Thyroid gland (tissue), 4 donors: ENCODE data around the gene SPATC1L.

Experiments used
- POLR2A ChIP-seq, 2 donors: fragments of 450-650 bp; IDR thresholded peaks; one replicate each; pipeline ENCODE4 v1.6.1; 2017; ENCODE audit warnings: antibody characterized with exemption in 2 of 2, mild to moderate bottlenecking in 2 of 2, moderate library complexity in 1 of 2
- TF ChIP-seq, protein P1 (sequence below), 6 experiments: fragments of 200-600 bp in 3 of 6; fragments of 450-650 bp in 3 of 6; sonication (generic) in 3 of 6; IDR thresholded peaks; one replicate each; pipeline ENCODE4 v1.5.1; 2016 to 2019; ENCODE audit warnings: antibody characterized with exemption in 6 of 6, mild to moderate bottlenecking in 2 of 6, inconsistent platforms in 1 of 6, moderate library complexity in 1 of 6

DNA sequence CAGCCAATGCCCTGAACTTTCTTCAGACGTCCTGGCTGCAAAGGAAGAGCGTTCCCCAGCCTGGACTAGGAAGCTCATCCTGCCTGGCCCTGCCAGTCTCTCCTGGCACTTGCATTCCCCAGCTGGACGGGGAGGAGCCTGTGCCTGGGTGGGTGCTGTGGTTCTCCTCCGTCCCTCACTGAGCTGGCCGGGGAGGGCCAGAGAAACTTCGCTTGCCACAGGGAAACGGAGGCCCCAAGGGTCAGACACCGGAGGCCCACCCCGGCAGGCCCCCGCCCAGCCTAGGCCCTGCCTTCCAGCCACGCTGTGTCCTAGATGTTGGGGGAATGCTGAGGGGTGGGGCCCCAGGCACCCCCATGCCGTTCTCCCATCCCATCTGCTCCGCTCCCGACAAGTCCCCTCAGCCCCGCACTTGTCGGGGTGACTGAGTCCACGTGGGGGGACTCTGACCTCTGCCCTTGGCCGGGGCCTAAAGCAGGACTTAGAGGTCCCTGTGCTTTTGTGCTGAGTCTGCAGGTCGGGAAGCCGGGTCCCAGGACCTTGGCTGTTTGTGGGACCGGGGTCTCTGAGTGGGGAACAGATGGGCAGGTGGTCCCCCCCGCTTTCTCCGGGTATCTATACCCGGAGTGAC, 33.7 kb downstream of the SPATC1L start:
- TF ChIP-seq POLR2A (IDR thresholded peaks at IDR 0.05), result no peak
- TF ChIP-seq, protein P1, sequence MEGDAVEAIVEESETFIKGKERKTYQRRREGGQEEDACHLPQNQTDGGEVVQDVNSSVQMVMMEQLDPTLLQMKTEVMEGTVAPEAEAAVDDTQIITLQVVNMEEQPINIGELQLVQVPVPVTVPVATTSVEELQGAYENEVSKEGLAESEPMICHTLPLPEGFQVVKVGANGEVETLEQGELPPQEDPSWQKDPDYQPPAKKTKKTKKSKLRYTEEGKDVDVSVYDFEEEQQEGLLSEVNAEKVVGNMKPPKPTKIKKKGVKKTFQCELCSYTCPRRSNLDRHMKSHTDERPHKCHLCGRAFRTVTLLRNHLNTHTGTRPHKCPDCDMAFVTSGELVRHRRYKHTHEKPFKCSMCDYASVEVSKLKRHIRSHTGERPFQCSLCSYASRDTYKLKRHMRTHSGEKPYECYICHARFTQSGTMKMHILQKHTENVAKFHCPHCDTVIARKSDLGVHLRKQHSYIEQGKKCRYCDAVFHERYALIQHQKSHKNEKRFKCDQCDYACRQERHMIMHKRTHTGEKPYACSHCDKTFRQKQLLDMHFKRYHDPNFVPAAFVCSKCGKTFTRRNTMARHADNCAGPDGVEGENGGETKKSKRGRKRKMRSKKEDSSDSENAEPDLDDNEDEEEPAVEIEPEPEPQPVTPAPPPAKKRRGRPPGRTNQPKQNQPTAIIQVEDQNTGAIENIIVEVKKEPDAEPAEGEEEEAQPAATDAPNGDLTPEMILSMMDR (IDR thresholded peaks at IDR 0.05), result no peak
